GM21360 (cell line): ENCODE data around the gene FSTL4.
A peak's percentile ranks its signal among the peaks of the same experiment; 100 is the strongest.

ENCODE experiments used
- ATAC-seq: cut with Tn5 transposase; IDR thresholded peaks from one replicate; pipeline ENCODE4 v1.9.1; 2021; ENCODE audit warnings: mild to moderate bottlenecking, moderate library complexity; ENCODE audit not compliant: unreplicated experiment

Gene FSTL4

DNA sequence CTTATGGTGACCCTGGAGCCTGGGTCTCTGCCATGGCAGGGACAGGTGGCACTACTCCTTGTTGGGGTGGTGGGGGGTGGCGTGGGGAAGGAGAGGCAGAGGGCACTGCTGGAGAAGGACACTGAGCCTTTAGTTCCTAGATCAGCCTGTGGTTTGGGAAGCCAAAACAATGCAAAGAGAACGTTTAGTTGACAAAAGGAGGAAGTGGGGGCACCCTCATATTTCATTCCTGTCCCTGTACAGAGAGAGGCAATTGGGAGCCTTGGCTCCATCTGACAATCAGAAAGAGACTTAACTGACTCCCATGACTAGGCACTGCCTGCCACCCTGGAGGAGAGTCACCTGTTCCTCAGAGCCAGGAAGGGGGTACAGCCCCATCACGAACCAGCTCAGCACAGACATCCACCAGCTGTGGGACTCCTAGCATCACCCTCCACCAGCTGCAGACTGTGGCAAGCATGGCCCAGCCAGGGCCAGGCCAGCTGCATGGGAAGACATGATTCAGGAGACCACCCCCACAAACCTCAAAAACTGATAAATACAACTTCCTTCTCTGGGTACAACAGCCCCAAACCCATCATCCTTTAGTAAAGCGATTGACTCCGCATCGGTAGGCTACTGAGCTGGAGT, 303.1 kb downstream of the FSTL4 start:
- no peak for ATAC-seq

DNA sequence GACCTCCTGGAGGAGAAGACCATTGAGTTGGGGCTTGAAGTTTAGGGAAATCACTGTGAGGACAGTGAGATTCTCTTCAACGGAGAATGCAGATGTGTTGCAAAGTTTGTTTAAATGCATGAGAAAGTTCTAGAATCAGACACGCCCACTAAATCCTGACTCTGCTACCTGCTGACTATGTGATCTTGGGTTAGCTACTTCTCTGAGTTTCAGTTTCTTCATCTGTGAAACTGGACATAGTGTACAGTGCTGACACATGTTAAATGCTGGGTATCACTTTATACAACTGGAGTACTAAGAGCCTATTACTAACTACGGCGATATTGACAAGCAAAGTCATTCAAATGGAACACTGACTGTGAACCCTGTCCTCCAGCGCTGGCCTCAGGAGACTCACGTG, 305.1 kb downstream of the FSTL4 start:
- peak; percentile 54 for ATAC-seq

DNA sequence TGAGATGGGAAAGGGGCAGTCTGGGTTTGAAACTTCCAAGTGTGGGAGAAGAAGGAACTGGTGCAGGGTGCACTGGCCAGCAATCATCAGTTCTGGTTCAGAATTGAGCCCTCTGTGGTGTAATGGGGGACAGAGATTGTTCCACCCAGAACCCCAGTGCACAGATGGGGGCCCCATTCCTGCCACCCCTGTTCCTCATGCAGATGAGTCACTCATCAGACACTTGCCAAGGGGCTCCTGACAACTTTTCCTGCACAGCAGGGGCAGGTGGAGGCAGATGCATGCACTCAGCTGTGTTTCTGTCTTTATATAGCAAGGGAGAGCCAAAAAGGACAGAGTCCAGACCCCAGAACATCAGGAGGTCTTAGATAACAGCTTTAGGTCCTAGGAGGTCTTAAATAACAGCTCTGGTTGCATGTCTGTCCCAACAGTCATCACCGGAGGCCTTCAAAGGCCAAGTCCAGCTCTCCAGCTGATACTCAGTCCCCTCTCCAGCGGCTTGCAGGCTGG, 307.6 kb downstream of the FSTL4 start:
- no peak for ATAC-seq

DNA sequence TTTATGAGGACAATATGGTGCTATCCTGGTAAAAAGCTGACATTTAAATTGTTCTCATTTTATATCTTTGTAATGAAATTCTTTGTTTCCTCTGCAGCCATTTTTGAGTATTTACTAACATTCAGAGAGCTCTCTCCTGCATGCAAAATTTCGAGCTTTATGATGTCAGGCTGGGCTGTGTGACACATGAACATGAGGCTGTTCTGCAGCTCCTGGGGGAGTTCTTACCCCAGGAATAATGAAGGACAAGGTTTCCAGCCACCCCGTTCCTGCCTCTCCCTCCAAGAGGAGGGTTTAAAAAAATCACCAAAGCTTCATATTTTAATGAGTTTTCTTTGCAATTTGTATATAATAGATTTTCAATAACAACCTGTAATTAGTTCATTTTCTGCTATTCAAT, 308.2 kb downstream of the FSTL4 start:
- ATAC-seq, result no peak

GRCh38 chr5:133303298-133303697, 309.0 kb downstream of the FSTL4 start:
- ATAC-seq, result no peak

GRCh38 chr5:133299728-133300127, 312.6 kb downstream of the FSTL4 start:
- ATAC-seq, result no peak

- ATAC-seq, result no peak
Measured at GRCh38 chr5:133299021-133299420, 313.3 kb downstream of the FSTL4 start.

- no peak for ATAC-seq
Measured at GRCh38 chr5:133298447-133298846, 313.9 kb downstream of the FSTL4 start.

GRCh38 chr5:133297293-133297692, 315.0 kb downstream of the FSTL4 start:
- ATAC-seq, result no peak

DNA sequence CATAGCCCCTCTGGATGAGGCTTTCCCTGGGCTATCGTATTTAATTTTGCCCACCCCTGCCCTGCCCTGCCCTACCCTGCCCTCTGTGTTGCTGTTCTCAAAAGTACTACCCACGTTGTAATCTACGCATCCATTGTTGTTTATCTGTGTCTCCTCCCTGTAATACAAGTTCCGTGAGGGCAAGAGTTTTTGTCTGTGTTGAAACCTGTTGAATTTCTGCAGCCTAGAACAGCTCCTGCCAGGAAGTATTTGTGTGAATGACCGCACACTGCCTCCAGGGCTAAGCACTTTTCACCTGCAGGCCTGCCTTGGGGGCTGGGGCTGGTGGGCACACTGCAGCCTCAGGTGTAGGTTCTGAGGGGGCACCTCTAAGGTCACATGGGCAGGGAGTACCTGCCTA, 315.7 kb downstream of the FSTL4 start:
- no peak for ATAC-seq

GRCh38 chr5:133295520-133295919, 316.8 kb downstream of the FSTL4 start:
- ATAC-seq, result no peak

DNA sequence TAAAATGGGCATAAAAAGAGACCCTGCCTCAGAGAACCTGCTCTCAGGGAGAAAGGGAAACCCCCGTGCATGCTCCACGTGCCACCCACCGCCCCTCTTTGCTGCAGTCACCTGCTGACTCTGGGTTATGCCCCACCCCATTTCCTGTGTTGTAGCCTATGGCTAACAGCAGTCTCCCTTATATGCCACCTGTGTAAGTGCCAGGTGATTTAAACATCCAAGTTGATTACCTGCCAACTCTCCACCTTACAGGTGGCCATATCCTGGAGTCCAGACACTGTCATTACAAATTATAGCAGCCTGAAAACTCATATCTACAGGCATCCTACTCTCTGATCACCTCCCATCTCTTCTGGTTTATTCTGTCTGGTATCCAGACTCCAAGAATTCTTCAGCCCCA, 318.0 kb downstream of the FSTL4 start:
- no peak for ATAC-seq

DNA sequence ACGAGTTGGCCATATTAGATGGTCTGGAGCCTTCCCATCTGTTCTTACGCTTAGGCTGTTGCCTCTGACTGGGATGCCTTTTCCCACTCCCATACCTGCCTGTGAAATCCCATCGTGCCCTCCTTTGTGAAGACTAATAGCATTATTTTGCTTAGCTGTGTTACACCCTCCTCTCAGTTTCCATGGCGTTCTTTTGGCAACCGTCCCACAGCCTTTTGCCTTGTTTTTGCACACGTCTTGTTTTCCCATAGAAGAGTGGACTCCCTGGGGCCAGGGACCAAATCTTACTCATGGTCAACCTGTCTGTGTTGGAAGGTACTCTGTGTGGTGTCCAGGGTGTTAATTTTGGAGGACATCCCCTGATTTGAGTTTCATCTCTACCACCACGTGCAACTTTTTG, 318.4 kb downstream of the FSTL4 start:
- ATAC-seq, result no peak

DNA sequence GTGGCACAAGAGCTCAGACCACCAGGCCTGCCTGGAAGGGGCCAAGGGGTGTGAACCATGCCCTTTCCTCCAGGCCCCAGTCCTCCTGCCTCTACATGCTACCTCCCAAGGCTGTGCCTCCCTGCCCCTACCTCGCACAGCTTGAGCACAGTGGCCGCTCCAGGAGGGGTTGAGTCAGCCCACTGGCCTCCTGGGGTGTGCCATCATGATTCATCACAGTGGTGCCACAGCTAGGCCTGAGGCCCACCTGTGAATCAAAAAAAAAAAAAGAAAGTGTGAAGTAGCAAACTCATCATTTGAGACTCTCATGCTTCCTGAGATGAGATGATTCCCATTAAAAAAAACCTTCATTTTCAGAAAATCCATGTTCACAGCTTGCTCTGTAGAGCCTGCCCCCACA, 320.0 kb downstream of the FSTL4 start:
- ATAC-seq, result no peak

DNA sequence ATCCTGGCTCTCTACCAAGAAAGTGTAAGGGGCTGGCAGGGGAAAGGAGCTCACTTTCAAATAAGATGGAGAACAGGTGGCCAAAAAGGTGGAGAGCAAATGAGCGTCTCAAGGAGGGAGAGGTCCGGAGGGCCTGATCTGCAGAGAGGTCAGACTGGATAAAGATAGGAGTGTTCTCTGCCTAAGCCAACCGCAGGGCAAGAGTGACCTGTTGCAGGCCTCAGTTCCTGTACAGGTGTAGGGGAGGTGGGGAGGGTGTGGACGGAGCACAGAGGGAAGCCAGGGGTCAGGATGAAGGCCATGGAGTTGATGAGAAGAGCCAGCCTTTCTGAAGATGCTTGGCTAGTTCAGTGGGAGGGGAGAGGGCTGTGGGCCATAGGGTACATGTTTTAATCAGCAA, 320.8 kb downstream of the FSTL4 start:
- ATAC-seq, result no peak

GRCh38 chr5:133290669-133291240, 321.6 kb downstream of the FSTL4 start:
- ATAC-seq, result no peak

GRCh38 chr5:133289686-133290367, 322.5 kb downstream of the FSTL4 start:
- no peak for ATAC-seq

DNA sequence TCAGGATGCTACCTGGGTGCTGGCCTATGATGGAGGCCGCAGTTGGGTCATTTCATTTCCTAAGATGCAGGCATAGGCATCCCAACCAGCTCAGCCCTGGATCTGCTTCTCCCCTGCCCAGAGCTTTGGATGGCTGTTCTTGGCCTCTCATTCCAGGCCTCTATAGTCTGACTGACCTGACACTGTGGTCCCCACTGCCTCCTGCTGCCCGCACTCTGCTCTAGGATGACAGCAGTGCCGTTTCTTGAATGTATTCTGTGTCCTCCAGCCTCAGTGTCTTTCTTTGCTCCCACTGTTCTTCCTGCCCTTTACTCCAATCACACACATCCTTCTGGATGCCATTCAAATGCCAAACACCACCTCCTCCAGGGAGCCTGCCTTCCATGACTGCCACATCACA, 324.8 kb downstream of the FSTL4 start:
- ATAC-seq, result no peak

GRCh38 chr5:133286483-133286882, 325.9 kb downstream of the FSTL4 start:
- ATAC-seq, result no peak

- no peak for ATAC-seq
Measured at GRCh38 chr5:133285583-133286021, 326.7 kb downstream of the FSTL4 start.

- no peak for ATAC-seq
Measured at GRCh38 chr5:133284306-133284705, 328.0 kb downstream of the FSTL4 start.

GRCh38 chr5:133278317-133278716, 334.0 kb downstream of the FSTL4 start:
- no peak for ATAC-seq
